ENCODE measurements around the gene GSDME.
A peak's percentile ranks its signal among the peaks of the same experiment; 100 is the strongest.

GSDME gene

DNA sequence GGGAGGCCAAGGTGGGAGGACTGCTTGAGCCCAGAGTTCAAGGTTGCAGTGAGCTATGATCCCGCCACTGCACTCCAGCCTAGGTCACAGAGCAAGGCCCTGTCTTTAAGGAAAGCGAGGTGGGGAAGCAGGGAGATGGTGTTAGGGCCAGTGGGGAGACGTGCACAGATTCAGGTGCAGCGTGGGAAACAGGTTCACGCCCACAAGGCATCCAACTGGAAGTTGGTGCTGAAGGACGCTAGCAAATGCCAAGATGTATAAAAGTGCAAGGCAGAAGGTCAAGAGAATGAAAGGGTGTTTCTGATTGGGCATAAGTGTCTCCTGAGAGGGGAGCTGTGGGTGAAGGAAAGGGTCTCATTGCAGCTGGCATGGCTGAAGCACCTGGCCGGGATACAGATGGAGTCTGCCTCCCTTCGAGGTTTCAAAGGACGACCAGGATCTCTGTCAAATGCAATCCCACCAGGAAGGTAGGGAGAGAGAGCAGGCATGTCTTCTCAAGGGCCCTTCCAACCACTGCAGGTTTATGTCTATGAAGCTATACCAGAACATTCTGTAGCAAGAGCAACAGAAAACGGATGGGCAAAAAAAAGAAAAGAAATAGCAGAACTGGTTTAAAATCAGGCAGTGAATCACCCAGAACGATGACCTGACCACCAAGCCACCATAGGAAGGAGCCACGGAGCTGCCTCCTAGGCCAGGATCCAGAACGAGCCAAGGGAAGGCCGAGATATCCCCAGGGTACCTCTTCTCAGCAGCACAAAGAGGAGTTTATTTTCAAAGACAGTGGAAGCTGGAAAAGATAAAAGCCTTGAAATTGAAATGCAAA, 43.2 kb downstream of the GSDME start:
- DNase-seq: no peak
- in situ Hi-C loops (cut with MboI; ENCODE audit: low pct_unique_long_range_greater_than_20kb, low sequenced_read_pairs): no loop called here

DNA sequence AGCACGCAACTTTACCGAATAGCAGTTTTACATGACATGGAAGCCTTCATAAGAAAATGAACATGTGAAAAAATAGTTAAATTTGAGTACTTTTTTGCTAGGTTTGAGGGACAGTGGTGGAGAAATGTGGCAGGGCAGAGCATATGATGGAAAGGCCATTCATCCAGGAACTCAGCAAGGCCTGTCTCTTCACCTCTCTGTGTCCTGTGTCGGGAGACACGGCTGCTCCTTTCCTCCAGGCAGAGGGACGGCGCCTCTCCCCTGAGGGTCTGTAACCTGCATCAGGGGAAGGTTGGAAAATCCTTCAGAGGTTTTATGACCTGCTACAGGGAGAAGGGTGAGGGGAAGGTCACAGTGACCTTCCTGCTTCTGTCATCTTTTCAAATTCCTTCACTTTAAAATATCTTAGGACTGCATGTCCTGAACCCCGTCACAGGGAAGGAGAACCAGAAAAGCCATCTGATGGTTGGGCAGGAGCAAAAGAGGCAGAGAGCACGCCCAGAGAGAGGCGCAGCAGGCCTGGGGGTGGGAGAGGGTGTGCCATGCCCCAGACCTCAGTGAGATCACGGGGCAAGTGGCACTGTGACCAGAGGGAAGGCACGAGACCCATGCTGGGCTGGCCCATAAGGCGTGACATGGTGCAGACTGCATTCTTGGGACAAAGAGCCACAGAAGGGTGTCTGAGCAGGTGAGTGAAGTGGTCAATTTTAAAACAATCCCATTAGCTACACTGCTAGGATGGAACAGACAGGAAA, 44.0 kb downstream of the GSDME start:
- in situ Hi-C loops (cut with MboI; ENCODE audit: low pct_unique_long_range_greater_than_20kb, low sequenced_read_pairs): no loop called here
- no peak for DNase-seq

GRCh38 chr7:24709585-24710360, 47.5 kb downstream of the GSDME start:
- in situ Hi-C loops (cut with MboI; ENCODE audit: low pct_unique_long_range_greater_than_20kb, low sequenced_read_pairs): no loop called here
- DNase-seq: no peak

DNA sequence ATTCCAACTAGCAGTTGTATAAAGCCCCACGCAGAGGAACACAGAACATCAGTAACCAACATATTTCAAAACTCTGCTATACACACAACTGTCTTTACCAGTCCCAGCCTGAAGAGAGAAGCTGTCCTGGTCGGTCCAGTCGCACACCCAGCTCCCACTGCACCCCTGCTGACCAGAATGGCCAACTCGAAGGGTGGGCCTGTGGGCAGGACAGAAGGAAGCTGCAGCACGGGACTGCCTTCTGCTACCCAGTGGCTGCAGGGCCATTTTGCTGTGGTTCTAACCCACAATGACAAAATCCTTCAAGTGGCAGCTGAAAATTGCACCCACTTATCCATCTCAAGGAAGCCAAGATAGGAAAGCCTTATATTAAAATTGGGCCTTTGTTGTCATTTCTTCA, 48.2 kb downstream of the GSDME start:
- no peak for DNase-seq
- in situ Hi-C loops (cut with MboI; ENCODE audit: low pct_unique_long_range_greater_than_20kb, low sequenced_read_pairs): no loop called here

DNA sequence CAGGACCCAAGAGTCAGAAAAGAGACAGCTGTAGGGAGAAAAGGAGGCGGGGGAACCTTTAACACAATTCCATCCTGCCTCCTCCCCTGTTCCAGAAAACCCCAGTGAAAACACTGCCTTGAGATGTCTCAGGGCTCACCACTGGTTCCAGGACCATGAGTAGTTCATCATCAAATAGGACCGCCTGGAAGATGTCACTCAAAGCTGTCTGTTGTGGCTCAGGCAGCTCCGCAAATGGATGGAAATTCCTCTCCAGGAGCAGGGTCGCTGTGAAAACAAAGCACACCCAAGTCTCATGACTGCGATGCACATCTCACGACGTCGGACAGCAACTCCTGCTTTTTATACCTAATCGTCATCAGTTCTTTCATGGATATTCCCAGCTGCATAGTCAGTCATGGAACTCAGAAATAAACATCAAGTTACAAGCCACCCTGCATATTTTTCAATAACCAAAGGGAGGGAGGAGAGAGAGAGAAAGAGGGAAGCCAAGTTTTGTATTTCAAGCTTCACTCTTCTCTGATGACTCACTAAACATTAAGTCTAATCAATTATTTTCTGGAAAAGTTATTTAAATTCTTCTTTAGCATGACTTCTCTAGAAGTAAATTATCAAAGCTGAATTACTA, 49.2 kb downstream of the GSDME start:
- in situ Hi-C loops (cut with MboI; ENCODE audit: low pct_unique_long_range_greater_than_20kb, low sequenced_read_pairs): no loop called here
- DNase-seq: no peak

GRCh38 chr7:24706211-24707170, 50.8 kb downstream of the GSDME start:
- in situ Hi-C loops (cut with MboI; ENCODE audit: low pct_unique_long_range_greater_than_20kb, low sequenced_read_pairs): no loop called here
- no peak for DNase-seq

GRCh38 chr7:24705461-24705954, 51.8 kb downstream of the GSDME start:
- DNase-seq: peak; percentile 8
- in situ Hi-C loops (cut with MboI; ENCODE audit: low pct_unique_long_range_greater_than_20kb, low sequenced_read_pairs): no loop called here

DNA sequence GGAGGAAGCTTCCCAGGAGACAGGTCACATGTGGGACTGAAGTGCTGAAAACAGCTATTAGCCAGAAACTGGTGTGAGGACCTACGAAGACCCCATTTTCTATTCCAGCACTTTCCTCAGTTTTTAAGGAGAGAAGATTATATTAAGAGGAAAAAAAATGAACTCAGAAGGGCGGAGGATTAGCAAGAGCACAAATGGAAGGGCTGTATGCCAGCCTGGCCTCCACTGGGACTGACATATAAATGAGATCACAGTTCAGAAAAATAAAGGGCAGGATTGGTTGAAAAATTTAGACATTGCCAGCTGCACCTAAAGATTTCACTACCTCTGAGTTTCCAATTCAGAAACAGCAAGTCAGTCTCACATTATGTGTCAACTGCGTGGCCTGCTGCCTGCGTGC, 53.0 kb downstream of the GSDME start:
- in situ Hi-C loops (cut with MboI; ENCODE audit: low pct_unique_long_range_greater_than_20kb, low sequenced_read_pairs): no loop called here
- no peak for DNase-seq

GRCh38 chr7:24703296-24703695, 54.0 kb downstream of the GSDME start:
- in situ Hi-C loops (cut with MboI; ENCODE audit: low pct_unique_long_range_greater_than_20kb, low sequenced_read_pairs): no loop called here
- DNase-seq: no peak

- in situ Hi-C loops (cut with MboI; ENCODE audit: low pct_unique_long_range_greater_than_20kb, low sequenced_read_pairs): no loop called here
- no peak for DNase-seq
Observed at GRCh38 chr7:24702755-24703154, 54.5 kb downstream of the GSDME start.

GRCh38 chr7:24701261-24702235, 55.7 kb downstream of the GSDME start:
- in situ Hi-C loops (cut with MboI; ENCODE audit: low pct_unique_long_range_greater_than_20kb, low sequenced_read_pairs): no loop called here

GRCh38 chr7:24700521-24701260, 56.6 kb downstream of the GSDME start:
- no peak for DNase-seq
- in situ Hi-C loops (cut with MboI; ENCODE audit: low pct_unique_long_range_greater_than_20kb, low sequenced_read_pairs): no loop called here

More at GRCh38 chr7:24701261-24702235, 55.7 kb downstream of the GSDME start:
- DNase-seq: no peak

- in situ Hi-C loops (cut with MboI; ENCODE audit: low pct_unique_long_range_greater_than_20kb, low sequenced_read_pairs): no loop called here
- DNase-seq: no peak
Observed at GRCh38 chr7:24698531-24699266, 58.6 kb downstream of the GSDME start.

GRCh38 chr7:24697416-24697815, 59.8 kb downstream of the GSDME start:
- DNase-seq: no peak
- in situ Hi-C loops (cut with MboI; ENCODE audit: low pct_unique_long_range_greater_than_20kb, low sequenced_read_pairs): no loop called here

DNA sequence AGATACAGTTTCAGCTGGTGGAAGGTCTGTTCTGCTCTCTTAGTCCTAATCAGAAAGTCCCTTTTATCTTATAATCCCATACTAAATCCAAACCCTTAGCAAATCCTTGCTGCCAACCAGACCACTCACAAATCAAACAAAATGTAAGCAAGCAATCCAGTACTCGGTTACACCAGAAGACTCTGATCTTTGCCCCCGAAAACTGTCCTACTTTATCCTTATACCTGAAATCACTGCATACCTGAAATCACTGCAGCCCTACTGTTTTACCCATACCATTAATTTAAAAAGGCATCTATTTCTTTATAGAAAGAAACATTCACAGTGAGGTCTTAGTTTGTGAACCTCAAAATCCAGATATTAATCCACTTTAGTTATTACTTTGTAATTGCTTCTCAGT, 64.7 kb downstream of the GSDME start:
- in situ Hi-C loops (cut with MboI; ENCODE audit: low pct_unique_long_range_greater_than_20kb, low sequenced_read_pairs): no loop called here
- DNase-seq: no peak

- no peak for DNase-seq
- in situ Hi-C loops (cut with MboI; ENCODE audit: low pct_unique_long_range_greater_than_20kb, low sequenced_read_pairs): no loop called here
Observed at GRCh38 chr7:24690251-24690650, 67.0 kb downstream of the GSDME start.
